Rectal smooth muscle tissue (tissue), 1 donor: Measurements from ENCODE around the gene YAE1.

ENCODE experiments used
- H3K27ac ChIP-seq: one replicate; pipeline ENCODE4 v1.7.0; 2013; ENCODE audit warnings: low read depth, low read length, inconsistent platforms
- H3K27me3 ChIP-seq: one replicate; pipeline ENCODE4 v1.7.0; 2013; ENCODE audit warnings: low read length; ENCODE audit not compliant: control insufficient read depth, insufficient read depth
- H3K36me3 ChIP-seq: one replicate; pipeline ENCODE4 v1.7.0; 2013; ENCODE audit warnings: low read length; ENCODE audit not compliant: control insufficient read depth, insufficient read depth
- H3K4me1 ChIP-seq: one replicate; pipeline ENCODE4 v1.7.0; 2013; ENCODE audit warnings: low read length; ENCODE audit not compliant: control insufficient read depth, insufficient read depth
- H3K4me3 ChIP-seq: one replicate; pipeline ENCODE4 v1.7.0; 2013; ENCODE audit warnings: low read length
- H3K9ac ChIP-seq: one replicate; pipeline ENCODE4 v1.7.0; 2013; ENCODE audit warnings: low read length

Gene YAE1

DNA sequence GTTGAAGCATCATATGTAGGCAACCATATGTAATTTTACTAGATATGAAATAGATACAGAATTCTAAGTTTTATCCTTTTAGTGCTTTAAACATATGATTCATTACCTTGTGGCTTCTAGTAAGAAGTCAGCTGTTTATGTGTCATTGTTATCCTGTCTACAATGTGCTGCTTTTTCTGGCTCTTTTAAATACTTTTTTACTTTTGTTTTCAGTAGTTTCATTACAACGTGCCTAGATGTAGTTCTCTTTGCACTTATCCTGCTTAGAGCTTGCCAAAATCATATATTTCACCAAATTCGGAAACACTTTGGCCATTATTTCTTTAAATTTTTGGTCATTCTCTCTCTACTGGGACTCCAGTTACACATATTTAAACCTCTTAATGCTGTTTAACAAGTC is 26.4 kb downstream of the YAE1 start:
- no peak overlapping the region for H3K9ac ChIP-seq
- H3K4me1 ChIP-seq = no peaks in the 10 kb centered on the region
- H3K27ac ChIP-seq = no peak overlapping the region
- H3K36me3 ChIP-seq = no peaks in the 10 kb centered on the region
- H3K27me3 ChIP-seq = no peaks in the 10 kb centered on the region
- no peak overlapping the region for H3K4me3 ChIP-seq

- H3K9ac ChIP-seq = no peak overlapping the region
- no peak overlapping the region for H3K4me3 ChIP-seq
- H3K27me3 ChIP-seq = no peaks in the 10 kb centered on the region
- H3K36me3 ChIP-seq = no peaks in the 10 kb centered on the region
- no peak overlapping the region for H3K27ac ChIP-seq
- no peaks in the 10 kb centered on the region for H3K4me1 ChIP-seq
Observed at GRCh38 chr7:39594988-39595620, 28.9 kb downstream of the YAE1 start.

- no peak overlapping the region for H3K9ac ChIP-seq
- no peaks in the 10 kb centered on the region for H3K4me1 ChIP-seq
- no peak overlapping the region for H3K27ac ChIP-seq
- no peaks in the 10 kb centered on the region for H3K27me3 ChIP-seq
- H3K4me3 ChIP-seq = no peak overlapping the region
- no peaks in the 10 kb centered on the region for H3K36me3 ChIP-seq
Observed at GRCh38 chr7:39602351-39602750, 36.1 kb downstream of the YAE1 start.

DNA sequence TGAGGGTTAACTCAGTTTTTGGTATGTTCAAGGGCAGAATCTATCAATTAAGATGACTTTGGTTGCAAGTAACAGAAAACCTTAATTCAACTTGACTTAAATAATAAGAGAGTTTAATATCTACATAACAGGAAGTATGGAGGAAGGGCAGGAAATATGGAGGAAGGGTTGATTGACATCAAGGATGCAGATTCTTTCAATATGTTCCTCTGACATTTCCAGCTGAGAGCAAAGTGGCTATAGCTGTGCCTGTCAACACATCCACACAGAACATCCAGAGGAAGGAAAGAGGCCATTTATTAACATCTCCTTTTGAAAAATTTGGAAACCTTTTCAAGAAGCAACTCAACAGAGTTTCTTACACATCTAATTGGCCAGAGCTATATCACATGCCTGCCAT is 37.7 kb downstream of the YAE1 start:
- no peaks in the 10 kb centered on the region for H3K4me1 ChIP-seq
- H3K36me3 ChIP-seq = no peaks in the 10 kb centered on the region
- no peak overlapping the region for H3K27ac ChIP-seq
- no peaks in the 10 kb centered on the region for H3K27me3 ChIP-seq
- no peak overlapping the region for H3K4me3 ChIP-seq
- no peak overlapping the region for H3K9ac ChIP-seq

DNA sequence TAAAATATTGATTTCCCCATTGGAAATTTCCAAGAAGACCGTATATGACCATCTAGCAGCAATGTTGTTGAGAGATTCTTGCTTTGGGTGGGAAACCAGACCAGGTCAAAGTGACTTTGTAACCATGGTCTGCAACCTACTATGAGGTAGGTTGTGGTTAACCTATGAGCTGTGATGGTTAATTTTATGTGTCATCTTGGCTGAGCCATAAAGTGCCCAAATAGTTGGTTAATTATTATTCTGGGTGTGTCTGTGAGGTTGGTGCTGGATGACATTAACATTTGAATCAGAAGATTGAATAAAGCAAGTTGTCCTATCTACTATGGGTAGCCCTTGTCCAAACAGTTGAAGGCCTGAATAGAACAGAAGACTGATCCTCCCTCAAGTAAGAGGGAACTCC is 38.9 kb downstream of the YAE1 start:
- Histone ChIP-seq H3K9ac (no peak overlapping the region), H3K36me3 (no peaks in the 10 kb centered on the region), H3K4me1 (no peaks in the 10 kb centered on the region), H3K4me3 (no peak overlapping the region), H3K27me3 (no peaks in the 10 kb centered on the region), H3K27ac (no peak overlapping the region)

DNA sequence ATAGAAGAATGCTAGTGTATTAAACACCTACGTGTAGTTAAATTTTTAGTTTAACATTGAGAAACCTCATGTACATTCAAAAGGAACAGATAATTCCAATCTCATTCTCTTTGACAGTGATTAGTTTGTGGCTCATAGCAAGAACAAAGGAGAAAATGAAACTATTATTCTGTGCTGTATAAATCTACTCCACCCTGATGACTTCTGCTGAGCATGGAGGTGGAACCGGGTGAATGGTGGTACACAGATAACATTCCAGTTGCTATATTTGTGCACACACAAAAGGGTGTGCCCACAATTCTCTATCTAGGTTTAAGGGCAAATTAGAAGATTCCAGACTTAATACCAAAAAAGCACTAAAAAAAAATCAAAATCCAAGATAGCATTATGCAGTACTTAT is 40.1 kb downstream of the YAE1 start:
- Histone ChIP-seq H3K27ac (no peak overlapping the region), H3K4me1 (no peaks in the 10 kb centered on the region), H3K4me3 (no peak overlapping the region)

DNA sequence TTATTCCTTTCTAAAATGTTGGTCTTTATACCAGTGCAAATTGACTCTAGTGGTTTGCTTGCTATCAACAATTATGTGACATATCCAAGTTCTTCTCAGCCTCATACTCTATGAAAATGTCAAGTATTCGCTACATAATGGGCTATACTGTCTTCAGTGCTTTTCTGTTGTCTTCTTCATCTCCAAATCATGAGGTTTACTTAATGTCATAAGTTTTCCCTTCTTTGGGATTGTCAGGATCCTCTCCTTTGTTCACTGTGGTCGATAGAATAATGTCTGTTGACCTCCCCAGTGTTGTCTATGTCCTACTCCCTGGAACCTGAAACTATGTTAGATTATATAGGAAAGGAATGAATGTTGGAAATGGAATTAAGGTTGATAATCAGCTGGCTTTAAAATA is 40.7 kb downstream of the YAE1 start:
- Histone ChIP-seq H3K9ac (no peak overlapping the region), H3K36me3 (no peaks in the 10 kb centered on the region), H3K4me1 (no peaks in the 10 kb centered on the region), H3K27me3 (no peaks in the 10 kb centered on the region), H3K27ac (no peak overlapping the region), H3K4me3 (no peak overlapping the region)

More for the DNA sequence above, 40.1 kb downstream of the YAE1 start:
- Histone ChIP-seq H3K9ac (no peak overlapping the region), H3K27me3 (no peaks in the 10 kb centered on the region), H3K36me3 (no peaks in the 10 kb centered on the region)

GRCh38 chr7:39607865-39608264 is 41.7 kb downstream of the YAE1 start:
- no peak overlapping the region for H3K27ac ChIP-seq
- no peaks in the 10 kb centered on the region for H3K27me3 ChIP-seq
- H3K4me3 ChIP-seq = no peak overlapping the region

DNA sequence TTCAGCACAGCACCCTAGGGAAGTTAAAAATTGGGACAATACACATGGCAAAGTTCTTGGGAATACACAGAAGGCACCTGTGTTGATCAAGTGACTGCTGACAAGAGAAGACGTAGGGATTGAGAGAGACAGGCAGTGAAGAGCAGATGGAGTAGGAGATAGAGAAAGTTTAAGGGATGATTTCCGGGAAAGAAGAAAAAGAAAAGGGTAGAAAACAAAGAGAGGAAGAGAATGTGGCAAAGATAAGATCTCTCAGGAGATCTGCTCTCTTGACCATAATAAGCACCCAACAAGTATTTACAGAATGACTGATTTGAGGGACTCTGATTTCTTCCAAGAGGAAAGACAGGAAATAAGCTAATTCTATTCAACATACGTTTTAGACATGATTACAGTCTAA is 42.1 kb downstream of the YAE1 start:
- Histone ChIP-seq H3K27me3 (no peaks in the 10 kb centered on the region), H3K9ac (no peak overlapping the region), H3K36me3 (no peaks in the 10 kb centered on the region), H3K4me1 (no peaks in the 10 kb centered on the region), H3K4me3 (no peak overlapping the region), H3K27ac (no peak overlapping the region)

More at GRCh38 chr7:39607865-39608264, 41.7 kb downstream of the YAE1 start:
- H3K9ac ChIP-seq = no peak overlapping the region
- no peaks in the 10 kb centered on the region for H3K36me3 ChIP-seq
- no peaks in the 10 kb centered on the region for H3K4me1 ChIP-seq

- H3K36me3 ChIP-seq = no peaks in the 10 kb centered on the region
- H3K4me3 ChIP-seq = peak overlapping the region; percentile 29
- H3K27me3 ChIP-seq = no peaks in the 10 kb centered on the region
- no peaks in the 10 kb centered on the region for H3K4me1 ChIP-seq
- H3K27ac ChIP-seq = no peak overlapping the region
- H3K9ac ChIP-seq = no peak overlapping the region
Observed at GRCh38 chr7:39609113-39609934, 43.1 kb downstream of the YAE1 start.

- no peaks in the 10 kb centered on the region for H3K4me1 ChIP-seq
- H3K4me3 ChIP-seq = peak overlapping the region; percentile 29
- H3K27me3 ChIP-seq = no peaks in the 10 kb centered on the region
- H3K9ac ChIP-seq = no peak overlapping the region
- H3K27ac ChIP-seq = no peak overlapping the region
- no peaks in the 10 kb centered on the region for H3K36me3 ChIP-seq
Observed at GRCh38 chr7:39609935-39610263, 43.7 kb downstream of the YAE1 start.

- Histone ChIP-seq H3K4me3 (no peak overlapping the region), H3K4me1 (no peaks in the 10 kb centered on the region), H3K27ac (no peak overlapping the region), H3K9ac (no peak overlapping the region), H3K27me3 (no peaks in the 10 kb centered on the region), H3K36me3 (no peaks in the 10 kb centered on the region)
Observed at GRCh38 chr7:39613577-39613976, 47.4 kb downstream of the YAE1 start.

- no peaks in the 10 kb centered on the region for H3K4me1 ChIP-seq
- no peak overlapping the region for H3K9ac ChIP-seq
- H3K36me3 ChIP-seq = no peaks in the 10 kb centered on the region
- H3K4me3 ChIP-seq = no peak overlapping the region
- no peaks in the 10 kb centered on the region for H3K27me3 ChIP-seq
- H3K27ac ChIP-seq = no peak overlapping the region
Observed at GRCh38 chr7:39614299-39614698, 48.1 kb downstream of the YAE1 start.
